Stimulated activated CD8-positive, alpha-beta memory T cell treated with anti-CD3 and anti-CD28 coated beads, Interleukin-12 subunit alpha, Interleukin-12 subunit beta, amount 100 ng/mL, for 4 hours (primary cell): ENCODE measurements around the gene MYOT.

ENCODE experiments used
- DNase-seq: peaks from one replicate; pipeline ENCODE4 v3.0.0-alpha.2; 2020; ENCODE audit warnings: low read depth

MYOT gene

GRCh38 chr5:137901011-137901817 is 33.6 kb downstream of the MYOT start:
- no peak for DNase-seq

- no peak for DNase-seq
These were observed 34.9 kb downstream of the MYOT start for GRCh38 chr5:137902408-137903133.

- no peak for DNase-seq
These were observed 47.1 kb downstream of the MYOT start for GRCh38 chr5:137914758-137915157.

DNA sequence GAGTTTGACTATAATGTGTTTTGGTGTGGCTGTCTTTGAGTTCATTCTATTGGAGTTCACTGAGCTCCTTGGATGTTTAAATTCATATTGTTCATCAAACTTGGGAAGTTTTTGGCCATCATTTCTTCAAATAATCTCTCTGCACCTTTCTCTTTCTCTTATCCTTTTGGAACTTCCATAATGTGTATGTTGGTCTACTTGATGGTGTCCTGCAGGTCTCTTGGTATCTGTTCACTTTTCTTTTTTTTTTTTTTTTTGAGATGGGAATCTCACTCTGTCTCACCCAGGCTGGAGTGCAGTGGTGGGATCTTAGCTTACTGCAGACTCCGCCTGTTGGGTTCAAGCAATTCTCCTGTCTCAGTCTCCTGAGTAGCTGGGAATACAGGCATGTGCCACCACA is 49.3 kb downstream of the MYOT start:
- DNase-seq = no peak

GRCh38 chr5:137921931-137922330 is 54.3 kb downstream of the MYOT start:
- DNase-seq = no peak

DNA sequence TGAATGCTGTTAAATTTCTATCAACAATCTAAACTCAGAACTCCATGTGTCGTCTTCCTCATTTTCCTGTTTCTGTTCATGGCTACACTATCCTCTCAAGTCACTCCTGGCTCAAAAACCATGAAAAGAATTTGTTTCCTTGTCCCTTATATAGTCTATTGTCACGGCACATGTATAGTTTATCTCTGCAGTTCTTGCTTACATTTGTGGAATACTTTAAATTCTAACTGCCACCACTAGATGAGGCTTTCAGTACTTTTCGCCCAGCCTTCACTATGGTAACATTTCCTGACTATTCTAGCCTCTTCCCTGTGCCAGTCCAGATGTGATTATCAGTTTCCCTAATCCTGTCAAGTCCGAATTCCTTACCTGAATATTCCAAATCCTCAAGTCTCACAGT is 56.2 kb downstream of the MYOT start:
- no peak for DNase-seq

DNA sequence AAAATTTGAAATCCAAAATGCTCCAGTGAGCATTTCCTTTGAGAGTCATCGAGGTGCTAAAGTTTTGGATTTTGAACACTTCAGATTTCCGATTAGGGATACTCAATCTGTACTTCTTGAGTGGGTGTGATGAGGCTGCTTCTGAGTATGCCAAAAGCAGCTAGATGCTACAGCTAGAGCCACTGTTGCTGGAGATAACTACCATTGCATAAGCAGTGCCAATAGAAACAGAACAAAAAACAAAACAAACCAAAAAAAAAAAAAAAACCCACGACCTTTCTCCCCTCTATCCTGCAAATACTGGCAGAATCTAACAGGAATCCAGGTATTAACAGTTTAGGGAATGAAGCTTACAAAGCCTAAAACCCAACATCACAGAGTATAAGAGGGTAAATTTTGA is 65.1 kb downstream of the MYOT start:
- no peak for DNase-seq

- no peak for DNase-seq
These were observed 65.8 kb downstream of the MYOT start for GRCh38 chr5:137933491-137933911.

DNA sequence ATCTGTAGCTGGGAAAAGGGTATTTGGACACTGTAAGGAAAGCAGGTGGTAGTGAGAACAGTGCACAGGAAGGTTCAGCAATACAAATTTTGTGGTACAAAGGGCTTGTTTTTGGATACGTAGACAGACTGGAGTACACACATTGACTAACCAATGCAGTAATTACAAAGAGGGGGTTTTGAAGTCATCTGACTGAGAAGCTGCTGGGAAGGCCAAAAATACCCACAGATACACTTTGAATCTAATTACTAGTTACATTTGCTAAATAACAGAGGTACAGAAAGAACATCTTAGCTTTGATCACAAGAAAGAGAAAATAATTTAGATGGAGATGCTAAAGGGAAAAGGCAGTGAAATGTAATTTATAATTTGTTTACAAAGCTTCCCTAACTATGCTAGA is 67.5 kb downstream of the MYOT start:
- DNase-seq = no peak

DNA sequence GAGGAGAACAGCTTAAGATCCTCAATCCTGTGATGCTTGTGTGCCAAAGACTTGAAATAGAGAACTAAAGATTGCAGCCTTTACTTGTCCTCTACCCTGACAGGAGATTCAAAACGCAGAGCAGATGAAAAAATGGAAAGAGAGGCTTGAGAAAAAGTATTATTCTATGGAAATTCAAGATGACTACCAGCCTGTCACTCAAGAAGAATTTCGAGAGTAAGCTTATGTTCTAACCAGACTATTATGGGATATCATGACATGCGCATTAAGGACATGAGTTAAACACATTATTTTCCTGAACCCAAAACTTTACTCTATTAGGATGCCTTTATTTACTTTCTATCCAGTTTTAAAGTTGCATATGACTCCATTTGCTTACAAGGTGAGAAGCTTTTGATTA is 68.0 kb downstream of the MYOT start:
- no peak for DNase-seq
